ENCODE data around the gene GRSF1. TPM values are rescaled to one million over a fixed set of nuclear protein-coding genes. Genes with fewer than 3 reads are reported as not detected.

Gene GRSF1
- total and polyA plus RNA-seq, 2 of the 13 experiments (the other 11 are each of a cell fraction or from before 2014, with no cell fraction given) = 66.5 to 103 TPM

- TF ChIP-seq HOXD1 (CRISPR knock-in tag; IDR thresholded peaks at IDR 0.05) = no peak
- no peak for TF ChIP-seq AGO1 (IDR thresholded peaks at IDR 0.05; ENCODE audit: low read depth, low read length, poor library complexity, severe bottlenecking)
- TF ChIP-seq ZFP1 (CRISPR knock-in tag; IDR thresholded peaks at IDR 0.05) = no peak
- TF ChIP-seq HOXA9 (CRISPR knock-in tag; IDR thresholded peaks at IDR 0.05; ENCODE audit: borderline replicate concordance) = no peak
- no peak for TF ChIP-seq ZNF609 (CRISPR knock-in tag; IDR thresholded peaks at IDR 0.05; ENCODE audit: borderline replicate concordance)
- no peak for TF ChIP-seq MXD3 (CRISPR knock-in tag; IDR thresholded peaks at IDR 0.05)
- no peak for TF ChIP-seq SYNCRIP (IDR thresholded peaks at IDR 0.05; ENCODE audit: insufficient read depth, low read depth, low read length)
- no peak for TF ChIP-seq ZFP82 (CRISPR knock-in tag; IDR thresholded peaks at IDR 0.05; ENCODE audit: borderline replicate concordance)
Observed at GRCh38 chr4:70808151-70808550, 31.5 kb downstream of the GRSF1 start (continued).
